Measurements from ENCODE around the gene C14orf180. TPM values are rescaled to one million over a fixed set of nuclear protein-coding genes. Genes with fewer than 3 reads are reported as not detected.

Gene C14orf180
- total and polyA plus RNA-seq, 10 of the 15 experiments (the other 5 are each of a cell fraction or from before 2014, with no cell fraction given), result not detected

DNA sequence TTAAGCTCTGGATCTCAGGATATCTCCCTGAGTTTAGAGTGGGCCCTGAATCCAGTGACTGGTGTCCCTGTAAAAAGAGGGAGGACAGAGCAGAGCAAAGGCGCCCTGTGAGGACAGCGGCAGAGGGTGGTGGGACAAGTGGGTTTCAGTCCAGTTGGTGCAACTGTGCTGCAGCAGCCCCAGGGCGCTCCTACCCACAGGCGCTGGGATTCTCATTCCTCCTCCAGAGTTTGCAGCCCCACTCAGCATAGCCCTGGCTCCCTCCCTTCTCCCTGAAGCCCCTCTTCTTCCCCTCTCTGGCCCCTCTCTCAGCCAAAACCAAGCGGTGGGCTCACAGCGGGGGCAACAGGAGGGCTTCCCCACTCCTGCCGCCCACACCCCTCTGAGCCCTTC, 23.4 kb downstream of the C14orf180 start:
- Histone ChIP-seq H3K4me1 (ENCODE audit: control insufficient read depth, insufficient read depth, low read length) (no peaks in the 10 kb centered on the region), H4K20me1 (ENCODE audit: control insufficient read depth, insufficient read depth) (no peaks in the 10 kb centered on the region), H2AFZ (ENCODE audit: control insufficient read depth, low read depth, low read length) (no peak overlapping the region), H3K9ac (ENCODE audit: control insufficient read depth, insufficient read depth, low read length) (no peak overlapping the region), H3K27ac (ENCODE audit: control insufficient read depth, insufficient read depth) (no peak overlapping the region), H3K4me3 (no peak overlapping the region), H3K27me3 (replicated peaks in 1 of 2; ENCODE audit: control insufficient read depth in 2 of 2, insufficient read depth in 2 of 2, low read length in 1 of 2) (peaks cover 0 to 3% of the 10 kb centered on the region in 2 experiments; a peak in 2 of 4 replicates), H3K9me3 (replicated peaks; ENCODE audit: control insufficient read depth, insufficient read depth, low read length) (no peaks in the 10 kb centered on the region), H3K4me2 (ENCODE audit: control insufficient read depth, insufficient read depth) (no peak overlapping the region), H3K36me3 (ENCODE audit: control insufficient read depth in 2 of 2, insufficient read depth in 2 of 2, low read length in 1 of 2) (no peaks in the 10 kb centered on the region), H3K79me2 (ENCODE audit: control insufficient read depth, insufficient read depth, low read length) (no peaks in the 10 kb centered on the region)
- DNase-seq (ENCODE audit: low read depth, low spot score) (no peak), ATAC-seq (no peak), FAIRE-seq (no peak)
- ChIA-PET SMC1A (ENCODE audit: uncharacterized antibody, unreplicated experiment) (no interaction called here), POLR2A (no interaction called here), CTCF (no interaction called here), RAD21 (ENCODE audit: unreplicated experiment) (no interaction called here)
- BruUV-seq (replicated peaks), result no TSS peak
- 26% methylated on average over 7 of the region's 7 CpGs for WGBS (ENCODE audit: insufficient coverage, insufficient replicate concordance, low lambda C conversion rate, missing lambda C conversion rate)
- intact Hi-C loops (cut with micrococcal nuclease; ENCODE audit: unreplicated experiment) (no loop called here), in situ Hi-C loops (cut with MboI) (no loop called here)
- TF ChIP-seq SMC3 (IDR thresholded peaks at IDR 0.05; ENCODE audit: borderline replicate concordance, low read length) (no peak), RCOR1 (conservative IDR thresholded peaks at IDR 0.05; ENCODE audit: low read depth, low read length) (no peak), RBBP5 (conservative IDR thresholded peaks at IDR 0.05) (no peak), SIX5 (IDR thresholded peaks at IDR 0.05; ENCODE audit: low read depth, low read length, severe bottlenecking) (no peak), ZZZ3 (IDR thresholded peaks at IDR 0.05; ENCODE audit: control insufficient read depth, insufficient read length, low read depth) (no peak), SIN3A (IDR thresholded peaks at IDR 0.05; ENCODE audit: low read depth, low read length) (no peak), MEF2A (IDR thresholded peaks at IDR 0.05; ENCODE audit: insufficient read depth, low read depth, low read length) (no peak), NR2F1 (conservative IDR thresholded peaks at IDR 0.05) (no peak), CREM (IDR thresholded peaks at IDR 0.05; ENCODE audit: low read depth) (no peak), KLF5 (IDR thresholded peaks at IDR 0.05; ENCODE audit: partially characterized antibody) (no peak)
- TF ChIP-seq, protein P1, sequence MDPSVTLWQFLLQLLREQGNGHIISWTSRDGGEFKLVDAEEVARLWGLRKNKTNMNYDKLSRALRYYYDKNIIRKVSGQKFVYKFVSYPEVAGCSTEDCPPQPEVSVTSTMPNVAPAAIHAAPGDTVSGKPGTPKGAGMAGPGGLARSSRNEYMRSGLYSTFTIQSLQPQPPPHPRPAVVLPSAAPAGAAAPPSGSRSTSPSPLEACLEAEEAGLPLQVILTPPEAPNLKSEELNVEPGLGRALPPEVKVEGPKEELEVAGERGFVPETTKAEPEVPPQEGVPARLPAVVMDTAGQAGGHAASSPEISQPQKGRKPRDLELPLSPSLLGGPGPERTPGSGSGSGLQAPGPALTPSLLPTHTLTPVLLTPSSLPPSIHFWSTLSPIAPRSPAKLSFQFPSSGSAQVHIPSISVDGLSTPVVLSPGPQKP (IDR thresholded peaks at IDR 0.05; ENCODE audit: low read depth, low read length), result no peak
- TF ChIP-seq, protein P2, sequence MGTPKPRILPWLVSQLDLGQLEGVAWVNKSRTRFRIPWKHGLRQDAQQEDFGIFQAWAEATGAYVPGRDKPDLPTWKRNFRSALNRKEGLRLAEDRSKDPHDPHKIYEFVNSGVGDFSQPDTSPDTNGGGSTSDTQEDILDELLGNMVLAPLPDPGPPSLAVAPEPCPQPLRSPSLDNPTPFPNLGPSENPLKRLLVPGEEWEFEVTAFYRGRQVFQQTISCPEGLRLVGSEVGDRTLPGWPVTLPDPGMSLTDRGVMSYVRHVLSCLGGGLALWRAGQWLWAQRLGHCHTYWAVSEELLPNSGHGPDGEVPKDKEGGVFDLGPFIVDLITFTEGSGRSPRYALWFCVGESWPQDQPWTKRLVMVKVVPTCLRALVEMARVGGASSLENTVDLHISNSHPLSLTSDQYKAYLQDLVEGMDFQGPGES (IDR thresholded peaks at IDR 0.05), result no peak
- TF ChIP-seq, protein P3, sequence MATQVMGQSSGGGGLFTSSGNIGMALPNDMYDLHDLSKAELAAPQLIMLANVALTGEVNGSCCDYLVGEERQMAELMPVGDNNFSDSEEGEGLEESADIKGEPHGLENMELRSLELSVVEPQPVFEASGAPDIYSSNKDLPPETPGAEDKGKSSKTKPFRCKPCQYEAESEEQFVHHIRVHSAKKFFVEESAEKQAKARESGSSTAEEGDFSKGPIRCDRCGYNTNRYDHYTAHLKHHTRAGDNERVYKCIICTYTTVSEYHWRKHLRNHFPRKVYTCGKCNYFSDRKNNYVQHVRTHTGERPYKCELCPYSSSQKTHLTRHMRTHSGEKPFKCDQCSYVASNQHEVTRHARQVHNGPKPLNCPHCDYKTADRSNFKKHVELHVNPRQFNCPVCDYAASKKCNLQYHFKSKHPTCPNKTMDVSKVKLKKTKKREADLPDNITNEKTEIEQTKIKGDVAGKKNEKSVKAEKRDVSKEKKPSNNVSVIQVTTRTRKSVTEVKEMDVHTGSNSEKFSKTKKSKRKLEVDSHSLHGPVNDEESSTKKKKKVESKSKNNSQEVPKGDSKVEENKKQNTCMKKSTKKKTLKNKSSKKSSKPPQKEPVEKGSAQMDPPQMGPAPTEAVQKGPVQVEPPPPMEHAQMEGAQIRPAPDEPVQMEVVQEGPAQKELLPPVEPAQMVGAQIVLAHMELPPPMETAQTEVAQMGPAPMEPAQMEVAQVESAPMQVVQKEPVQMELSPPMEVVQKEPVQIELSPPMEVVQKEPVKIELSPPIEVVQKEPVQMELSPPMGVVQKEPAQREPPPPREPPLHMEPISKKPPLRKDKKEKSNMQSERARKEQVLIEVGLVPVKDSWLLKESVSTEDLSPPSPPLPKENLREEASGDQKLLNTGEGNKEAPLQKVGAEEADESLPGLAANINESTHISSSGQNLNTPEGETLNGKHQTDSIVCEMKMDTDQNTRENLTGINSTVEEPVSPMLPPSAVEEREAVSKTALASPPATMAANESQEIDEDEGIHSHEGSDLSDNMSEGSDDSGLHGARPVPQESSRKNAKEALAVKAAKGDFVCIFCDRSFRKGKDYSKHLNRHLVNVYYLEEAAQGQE (IDR thresholded peaks at IDR 0.05; ENCODE audit: low read depth, low read length), result no peak
- TF ChIP-seq, protein P4, sequence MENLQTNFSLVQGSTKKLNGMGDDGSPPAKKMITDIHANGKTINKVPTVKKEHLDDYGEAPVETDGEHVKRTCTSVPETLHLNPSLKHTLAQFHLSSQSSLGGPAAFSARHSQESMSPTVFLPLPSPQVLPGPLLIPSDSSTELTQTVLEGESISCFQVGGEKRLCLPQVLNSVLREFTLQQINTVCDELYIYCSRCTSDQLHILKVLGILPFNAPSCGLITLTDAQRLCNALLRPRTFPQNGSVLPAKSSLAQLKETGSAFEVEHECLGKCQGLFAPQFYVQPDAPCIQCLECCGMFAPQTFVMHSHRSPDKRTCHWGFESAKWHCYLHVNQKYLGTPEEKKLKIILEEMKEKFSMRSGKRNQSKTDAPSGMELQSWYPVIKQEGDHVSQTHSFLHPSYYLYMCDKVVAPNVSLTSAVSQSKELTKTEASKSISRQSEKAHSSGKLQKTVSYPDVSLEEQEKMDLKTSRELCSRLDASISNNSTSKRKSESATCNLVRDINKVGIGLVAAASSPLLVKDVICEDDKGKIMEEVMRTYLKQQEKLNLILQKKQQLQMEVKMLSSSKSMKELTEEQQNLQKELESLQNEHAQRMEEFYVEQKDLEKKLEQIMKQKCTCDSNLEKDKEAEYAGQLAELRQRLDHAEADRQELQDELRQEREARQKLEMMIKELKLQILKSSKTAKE (IDR thresholded peaks at IDR 0.05; ENCODE audit: low read depth, poor library complexity, severe bottlenecking), result no peak
- TF ChIP-seq, protein P5, sequence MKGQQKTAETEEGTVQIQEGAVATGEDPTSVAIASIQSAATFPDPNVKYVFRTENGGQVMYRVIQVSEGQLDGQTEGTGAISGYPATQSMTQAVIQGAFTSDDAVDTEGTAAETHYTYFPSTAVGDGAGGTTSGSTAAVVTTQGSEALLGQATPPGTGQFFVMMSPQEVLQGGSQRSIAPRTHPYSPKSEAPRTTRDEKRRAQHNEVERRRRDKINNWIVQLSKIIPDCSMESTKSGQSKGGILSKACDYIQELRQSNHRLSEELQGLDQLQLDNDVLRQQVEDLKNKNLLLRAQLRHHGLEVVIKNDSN (IDR thresholded peaks at IDR 0.05; ENCODE audit: borderline replicate concordance, extremely low read length, insufficient read depth, low read depth, low read length), result no peak

Measured in GM12878 (cell line).